H1 (cell line): ENCODE data around the gene TRIM71. TPM values are rescaled to one million over a fixed set of nuclear protein-coding genes. Genes with fewer than 3 reads are reported as not detected.

Source experiments
- CTCF ChIA-PET: fragments of 300-600 bp; sonication (Branson Sonifier 250); formaldehyde crosslinking; loops from one replicate; lab custom pipeline; 2021; ENCODE audit not compliant: partially characterized antibody; lab: Charles Lee
- POLR2A ChIA-PET: fragments of 300-600 bp; sonication (Branson Sonifier 250); formaldehyde crosslinking; loops from one replicate; lab custom pipeline; 2021; ENCODE audit warnings: inconsistent platforms; ENCODE audit not compliant: partially characterized antibody; lab: Charles Lee
- DNase-seq, 2 experiments: peaks; one replicate each; pipeline versions ENCODE4 v3.0.0 to v3.0.0-alpha.2; 2010 to 2022; ENCODE audit warnings: low spot score in 2 of 2, low read depth in 1 of 2, mixed read lengths in 1 of 2
- FAIRE-seq: peaks from 2 replicates; lab custom pipeline; 2011; peaks lifted over from hg19 to GRCh38; lab: Jason Lieb, UNC
- H2AFZ ChIP-seq: 2 replicates; pipeline ENCODE4 v1.8.1; 2012; ENCODE audit warnings: low read length, inconsistent platforms
- H2AK5ac ChIP-seq: 2 replicates; pipeline ENCODE4 v1.6.1; 2013; ENCODE audit warnings: low read depth, low read length
- H2BK120ac ChIP-seq: replicated peaks from 2 replicates; pipeline ENCODE3; 2013; ENCODE audit warnings: low read depth, low read length, inconsistent platforms
- H2BK12ac ChIP-seq: 2 replicates; pipeline ENCODE4 v1.6.1; 2013; ENCODE audit warnings: low read depth, low read length
- H2BK15ac ChIP-seq: 2 replicates; pipeline ENCODE4 v1.6.1; 2013; ENCODE audit warnings: low read length
- H2BK20ac ChIP-seq: 2 replicates; pipeline ENCODE4 v1.6.1; 2013; ENCODE audit warnings: low read length
- H2BK5ac ChIP-seq: 2 replicates; pipeline ENCODE4 v1.6.1; 2013; ENCODE audit warnings: low read depth, low read length
- H3K14ac ChIP-seq: 2 replicates; pipeline ENCODE4 v1.6.1; 2013; ENCODE audit warnings: inconsistent platforms; ENCODE audit not compliant: insufficient read length
- H3K18ac ChIP-seq: 2 replicates; pipeline ENCODE4 v1.6.1; 2013; ENCODE audit warnings: low read length; ENCODE audit errors: extremely low read depth
- H3K23ac ChIP-seq: 2 replicates; pipeline ENCODE4 v1.6.1; 2013; ENCODE audit warnings: inconsistent platforms; ENCODE audit not compliant: insufficient read length
- H3K23me2 ChIP-seq: 2 replicates; pipeline ENCODE4 v1.6.1; 2013; ENCODE audit warnings: low read depth, low read length
- H3K27ac ChIP-seq: 2 replicates; pipeline ENCODE4 v1.6.1; 2011; ENCODE audit warnings: low read depth, low read length, inconsistent platforms
- H3K27me3 ChIP-seq, 4 experiments: replicated peaks in 1 of 4; 1 replicate in 1 of 4; 2 replicates in 3 of 4; pipeline versions ENCODE4 v1.6.1 to v1.8.1; 2011 to 2013; ENCODE audit warnings: low read length in 3 of 4, mild to moderate bottlenecking in 3 of 4, inconsistent platforms in 2 of 4, mixed read lengths in 2 of 4, moderate library complexity in 1 of 4; ENCODE audit not compliant: control insufficient read depth in 3 of 4, insufficient read depth in 3 of 4; ENCODE audit errors: extremely low read depth in 1 of 4
- H3K36me3 ChIP-seq, 4 experiments: 2 replicates each; pipeline versions ENCODE4 v1.6.1 to v1.8.1; 2011 to 2013; ENCODE audit warnings: mild to moderate bottlenecking in 4 of 4, low read length in 3 of 4, moderate library complexity in 2 of 4, control low read depth in 1 of 4, inconsistent platforms in 1 of 4; ENCODE audit not compliant: insufficient read depth in 4 of 4, control insufficient read depth in 2 of 4
- H3K4ac ChIP-seq: replicated peaks from 2 replicates; pipeline ENCODE3; 2013; ENCODE audit warnings: low read length, low read depth, mixed read lengths, inconsistent platforms; ENCODE audit not compliant: insufficient read length
- H3K4me1 ChIP-seq, 4 experiments: replicated peaks in 1 of 4; 1 replicate in 1 of 4; 2 replicates in 3 of 4; pipeline versions ENCODE4 v1.6.1 to v1.8.1; 2011 to 2013; ENCODE audit warnings: low read length in 3 of 4, inconsistent platforms in 2 of 4, mixed read lengths in 1 of 4; ENCODE audit not compliant: insufficient read depth in 4 of 4, control insufficient read depth in 3 of 4
- H3K4me2 ChIP-seq, 2 experiments: 2 replicates each; pipeline versions ENCODE4 v1.6.1 to v1.8.1; 2011 to 2013; ENCODE audit warnings: low read depth in 2 of 2, low read length in 2 of 2, control low read depth in 1 of 2, inconsistent platforms in 1 of 2, mild to moderate bottlenecking in 1 of 2; ENCODE audit not compliant: insufficient read depth in 1 of 2
- H3K4me3 ChIP-seq, 4 experiments: fragments of 200-600, 300-600 bp in 1 of 4; sonication (generic), shearing (Covaris generic), sonication (Bioruptor Twin) in 1 of 4; 2 replicates each; pipeline versions ENCODE4 v1.5.1 to v1.8.1; 2011 to 2016; ENCODE audit warnings: low read length in 4 of 4, low read depth in 3 of 4, control low read depth in 2 of 4, inconsistent platforms in 2 of 4, mild to moderate bottlenecking in 2 of 4, mixed read lengths in 1 of 4, moderate library complexity in 1 of 4; ENCODE audit not compliant: insufficient read depth in 2 of 4; ENCODE audit errors: extremely low read depth in 1 of 4
- H3K56ac ChIP-seq: replicated peaks from 2 replicates; pipeline ENCODE3; 2013; ENCODE audit warnings: low read depth, mild to moderate bottlenecking, mixed read lengths, low read length, inconsistent platforms; ENCODE audit not compliant: insufficient read length
- H3K79me1 ChIP-seq: 2 replicates; pipeline ENCODE4 v1.6.1; 2013; ENCODE audit warnings: low read depth, low read length, control low read depth
- H3K79me2 ChIP-seq, 2 experiments: 2 replicates each; pipeline versions ENCODE4 v1.6.1 to v1.8.1; 2012 to 2013; ENCODE audit warnings: low read length in 2 of 2, mild to moderate bottlenecking in 2 of 2, inconsistent platforms in 1 of 2; ENCODE audit not compliant: insufficient read depth in 2 of 2, control insufficient read depth in 1 of 2
- H3K9ac ChIP-seq, 4 experiments: replicated peaks in 1 of 4; 1 replicate in 1 of 4; 2 replicates in 3 of 4; pipeline versions ENCODE4 v1.6.1 to v1.8.1; 2011 to 2013; ENCODE audit warnings: low read depth in 3 of 4, low read length in 3 of 4, control low read depth in 2 of 4, mild to moderate bottlenecking in 2 of 4, moderate library complexity in 2 of 4, inconsistent platforms in 1 of 4; ENCODE audit errors: extremely low read depth in 1 of 4
- H3K9me3 ChIP-seq, 2 experiments: 2 replicates each; pipeline versions ENCODE4 v1.6.1 to v1.8.1; 2012 to 2013; ENCODE audit warnings: mild to moderate bottlenecking in 2 of 2, moderate library complexity in 2 of 2, control low read depth in 1 of 2, inconsistent platforms in 1 of 2, low read depth in 1 of 2, low read length in 1 of 2, mixed read lengths in 1 of 2; ENCODE audit not compliant: insufficient read depth in 2 of 2
- H4K20me1 ChIP-seq, 2 experiments: replicated peaks in 1 of 2; 2 replicates each; pipeline versions ENCODE3 to v1.8.1; 2011 to 2013; ENCODE audit warnings: inconsistent platforms in 2 of 2, low read length in 2 of 2, mild to moderate bottlenecking in 1 of 2; ENCODE audit not compliant: insufficient read depth in 2 of 2, control insufficient read depth in 1 of 2
- H4K5ac ChIP-seq: 2 replicates; pipeline ENCODE4 v1.6.1; 2013; ENCODE audit warnings: low read length, low read depth, mixed read lengths, inconsistent platforms; ENCODE audit not compliant: insufficient read length
- H4K8ac ChIP-seq: 2 replicates; pipeline ENCODE4 v1.8.0; 2013; ENCODE audit warnings: mild to moderate bottlenecking, moderate library complexity, low read length, inconsistent platforms; ENCODE audit not compliant: insufficient read depth; ENCODE audit errors: extremely low read depth
- H4K91ac ChIP-seq: replicated peaks from 2 replicates; pipeline ENCODE3; 2013; ENCODE audit warnings: low read length, mixed read lengths, inconsistent platforms; ENCODE audit not compliant: insufficient read length
- CBX8 ChIP-seq: fragments of 300-800, 300-1000 bp; sonication (generic); IDR thresholded peaks from 2 replicates; pipeline ENCODE4 v1.7.1; 2016; ENCODE audit warnings: low read depth, low read length, borderline replicate concordance
- NRF1 ChIP-seq: IDR thresholded peaks from 2 replicates; pipeline ENCODE4 v1.6.1; 2011; ENCODE audit warnings: mild to moderate bottlenecking, low read depth, low read length, improper control_type of control experiment
- RAD21 ChIP-seq, 2 experiments: IDR thresholded peaks in 1 of 2; conservative IDR thresholded peaks in 1 of 2; 2 replicates each; pipeline ENCODE4 v1.6.1; 2011; ENCODE audit warnings: low read depth in 2 of 2, low read length in 2 of 2, improper control_type of control experiment in 1 of 2, inconsistent platforms in 1 of 2, mild to moderate bottlenecking in 1 of 2, moderate library complexity in 1 of 2
- WGBS, 2 experiments: shearing (Covaris generic) in 1 of 2; methylation state at CpG; one replicate each; pipeline versions ENCODE4 v1.1.6 to v1.1.7; 2013 to 2015; ENCODE audit warnings: low lambda C conversion rate in 2 of 2, mixed read lengths in 2 of 2, inconsistent platforms in 1 of 2, low coverage in 1 of 2, missing lambda C conversion rate in 1 of 2; ENCODE audit not compliant: insufficient replicate concordance in 2 of 2, insufficient coverage in 1 of 2, insufficient read length in 1 of 2; ENCODE audit errors: extremely low coverage in 1 of 2, missing lambda C conversion rate in 1 of 2; 5-methylcytosine and 5-hydroxymethylcytosine counted together
- polyA plus RNA-seq, 7 experiments: library from polyadenylated mRNA; depleted of rRNA in 3 of 7; stranded (reverse) in 5 of 7; unstranded in 2 of 7; fragments of >200 nt in 5 of 7; fragments of 200-250 nt in 2 of 7; gene quantifications; 1 replicate in 5 of 7; 2 replicates in 1 of 7; 4 replicates in 1 of 7; pipeline versions ENCODE4 v1.2.1 to v1.2.3, GENCODE V29; 2011 to 2013; ENCODE audit warnings: missing spikeins in 2 of 7, mixed read lengths in 2 of 7
- total RNA-seq: library from RNA; stranded (reverse); fragmentation: NEBNext Ultra II Directional; extraction: Animal tissue kit (Norgen Biotek cat#: 25700); gene quantifications from 2 replicates; pipeline ENCODE4 v1.2.1, GENCODE V29; 2021
- TF ChIP-seq, protein P1 (sequence below), 3 experiments: IDR thresholded peaks; 1 replicate in 2 of 3; 2 replicates in 1 of 3; pipeline versions ENCODE4 v1.5.1 to v1.6.1; 2011; ENCODE audit warnings: low read length in 3 of 3, mild to moderate bottlenecking in 3 of 3, inconsistent platforms in 2 of 3, low read depth in 1 of 3, moderate library complexity in 1 of 3; ENCODE audit not compliant: insufficient read depth in 1 of 3; ENCODE audit errors: control extremely low read depth in 1 of 3

TRIM71 gene
- total and polyA plus RNA-seq, 2 of the 8 experiments (the other 6 are each of a cell fraction or from before 2014, with no cell fraction given), result 53.7 to 293 TPM

DNA sequence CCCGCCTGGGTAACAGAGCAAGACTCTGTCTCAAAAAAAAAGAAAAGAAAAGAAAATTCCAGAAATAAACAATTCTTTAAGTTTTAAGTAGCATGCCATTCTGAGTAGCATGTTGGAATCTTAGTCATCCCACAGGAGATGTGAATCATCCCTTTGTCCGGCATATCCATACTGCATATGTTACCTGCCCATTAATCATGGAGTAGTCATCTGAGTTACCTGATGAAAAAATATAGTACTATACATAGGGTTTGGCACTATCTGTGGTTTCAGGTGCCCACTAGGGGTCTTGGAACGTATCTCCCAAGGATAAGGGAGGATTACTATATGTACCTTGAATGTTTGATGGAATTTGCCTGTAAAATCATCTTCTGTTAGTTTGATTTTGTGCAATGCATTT is 127.3 kb downstream of the TRIM71 start:
- H3K4me1 ChIP-seq, result peaks cover 0 to 4% (median 1%) of the 10 kb centered on the region in 4 experiments; a peak in 2 of 7 replicates
- H3K9ac ChIP-seq, result no peak overlapping the region
- H4K8ac ChIP-seq, result no peak overlapping the region
- no peak overlapping the region for H4K91ac ChIP-seq
- FAIRE-seq (no peak), DNase-seq (no peak)
- H2BK5ac ChIP-seq, result no peak overlapping the region
- CTCF ChIA-PET, result interaction anchor here (1.6 kb wide), 1 partner anchor 60 kb away, joined by 3 read pairs; no protein-coding TSS in a partner anchor
- no peaks in the 10 kb centered on the region for H4K20me1 ChIP-seq
- H3K4ac ChIP-seq, result no peak overlapping the region
- 94% methylated on average over 3 of the region's 3 CpGs; no CpG with 5 or more reads in 1 of the 2 experiments for WGBS, 2 experiments
- no peaks in the 10 kb centered on the region for H3K9me3 ChIP-seq
- no peaks in the 10 kb centered on the region for H3K36me3 ChIP-seq
- H3K79me1 ChIP-seq, result no peaks in the 10 kb centered on the region
- H3K18ac ChIP-seq, result no peak overlapping the region
- no peak overlapping the region for H3K23ac ChIP-seq
- H4K5ac ChIP-seq, result no peak overlapping the region
- H2AFZ ChIP-seq, result no peak overlapping the region
- H3K56ac ChIP-seq, result no peak overlapping the region
- no peak overlapping the region for H3K4me3 ChIP-seq
- H3K23me2 ChIP-seq, result no peaks in the 10 kb centered on the region
- H2BK20ac ChIP-seq, result no peak overlapping the region
- no peak overlapping the region for H3K14ac ChIP-seq
- no peak overlapping the region for H2AK5ac ChIP-seq
- H2BK12ac ChIP-seq, result no peak overlapping the region
- no peak overlapping the region for H2BK120ac ChIP-seq
- POLR2A ChIA-PET, result no interaction called here
- H3K27ac ChIP-seq, result no peak overlapping the region
- no peak overlapping the region for H2BK15ac ChIP-seq
- no peak overlapping the region for H3K4me2 ChIP-seq
- no peaks in the 10 kb centered on the region for H3K27me3 ChIP-seq
- TF ChIP-seq, protein P1, sequence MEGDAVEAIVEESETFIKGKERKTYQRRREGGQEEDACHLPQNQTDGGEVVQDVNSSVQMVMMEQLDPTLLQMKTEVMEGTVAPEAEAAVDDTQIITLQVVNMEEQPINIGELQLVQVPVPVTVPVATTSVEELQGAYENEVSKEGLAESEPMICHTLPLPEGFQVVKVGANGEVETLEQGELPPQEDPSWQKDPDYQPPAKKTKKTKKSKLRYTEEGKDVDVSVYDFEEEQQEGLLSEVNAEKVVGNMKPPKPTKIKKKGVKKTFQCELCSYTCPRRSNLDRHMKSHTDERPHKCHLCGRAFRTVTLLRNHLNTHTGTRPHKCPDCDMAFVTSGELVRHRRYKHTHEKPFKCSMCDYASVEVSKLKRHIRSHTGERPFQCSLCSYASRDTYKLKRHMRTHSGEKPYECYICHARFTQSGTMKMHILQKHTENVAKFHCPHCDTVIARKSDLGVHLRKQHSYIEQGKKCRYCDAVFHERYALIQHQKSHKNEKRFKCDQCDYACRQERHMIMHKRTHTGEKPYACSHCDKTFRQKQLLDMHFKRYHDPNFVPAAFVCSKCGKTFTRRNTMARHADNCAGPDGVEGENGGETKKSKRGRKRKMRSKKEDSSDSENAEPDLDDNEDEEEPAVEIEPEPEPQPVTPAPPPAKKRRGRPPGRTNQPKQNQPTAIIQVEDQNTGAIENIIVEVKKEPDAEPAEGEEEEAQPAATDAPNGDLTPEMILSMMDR (IDR thresholded peaks at IDR 0.05; ENCODE audit: control extremely low read depth in 1 of 3, insufficient read depth in 1 of 3, low read depth in 1 of 3, low read length in 3 of 3), result peak in 1 of 3 experiments; percentile 21; a peak in 1 of 4 replicates
- no peak for TF ChIP-seq NRF1
- peak in 1 of 2 experiments; percentile 14; a peak in 2 of 4 replicates for TF ChIP-seq RAD21 (IDR thresholded peaks at IDR 0.05 in 1 of 2, conservative IDR thresholded peaks at IDR 0.05 in 1 of 2; ENCODE audit: low read depth in 2 of 2, low read length in 2 of 2)
- TF ChIP-seq CBX8, result no peak
- no peaks in the 10 kb centered on the region for H3K79me2 ChIP-seq
